ENCODE measurements around the gene NUDT8. TPM values are rescaled to one million over a fixed set of nuclear protein-coding genes. Genes with fewer than 3 reads are reported as not detected.
"Not testable (repeated sequence)": the region's sequence is repeated elsewhere in the genome, so short reads cannot be mapped to it uniquely, and the experiment has no call there.

Gene NUDT8
- polyA plus RNA-seq, 6 donors from 2014 or later = 2.9 to 15.3 (median 10.0) TPM

DNA sequence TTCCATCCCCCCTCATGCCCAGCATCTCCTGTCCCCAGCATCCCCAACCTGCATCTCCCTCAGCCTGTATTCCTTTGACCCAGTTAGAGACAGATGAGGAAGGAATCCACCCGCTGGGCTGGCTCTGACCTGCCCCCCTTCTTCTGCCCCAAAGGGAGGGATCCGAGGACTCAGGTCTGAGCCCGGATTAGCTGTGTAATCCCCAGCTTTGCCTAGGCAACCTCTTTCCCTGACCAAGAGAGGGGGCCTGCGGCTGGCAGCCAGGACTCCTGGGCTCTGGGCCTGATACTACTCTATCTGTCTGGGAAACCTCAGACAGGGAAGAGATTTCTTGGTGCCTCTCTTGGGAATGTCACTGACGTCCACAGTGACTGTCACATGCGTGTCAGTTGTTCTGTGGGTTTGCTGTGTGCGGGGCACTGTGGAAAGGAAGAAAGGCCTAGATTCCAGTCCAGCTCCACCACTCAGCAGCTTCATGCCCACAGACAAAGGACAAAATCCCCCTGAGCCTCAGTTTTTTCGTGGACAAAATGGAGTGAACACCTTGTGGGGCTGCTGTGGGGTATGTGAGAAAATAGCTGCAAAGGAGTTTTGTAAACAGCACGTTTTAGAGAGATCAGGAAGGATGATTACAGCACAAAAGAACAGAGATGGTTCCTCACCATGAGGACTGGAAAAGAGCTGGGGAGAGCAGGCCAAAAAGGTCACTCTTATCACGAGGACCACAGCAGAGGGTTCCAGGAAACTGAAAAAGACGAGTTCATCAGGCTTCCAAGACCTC is 24.3 kb downstream of the NUDT8 start:
- peaks cover 4 to 18% (median 10%) of the 10 kb centered on the region in 3 donors for H3K27me3 Mint-ChIP-seq
- H3K9me3 Mint-ChIP-seq = no peaks in the 10 kb centered on the region
- H3K27ac Mint-ChIP-seq = peak overlapping the region in 3 of 6 donors; percentile 74 to 84 (median 80)
- H3K4me1 Mint-ChIP-seq = peaks cover 23 to 45% (median 25%) of the 10 kb centered on the region in 3 donors
- no peak for ATAC-seq (ENCODE audit: low read depth in 2 of 2)
- H3K4me3 Mint-ChIP-seq = peak overlapping the region; percentile 48 to 89 (median 84)
- peaks cover 0 to 9% of the 10 kb centered on the region in 2 donors for H3K36me3 Mint-ChIP-seq
- DNase-seq = no peak

DNA sequence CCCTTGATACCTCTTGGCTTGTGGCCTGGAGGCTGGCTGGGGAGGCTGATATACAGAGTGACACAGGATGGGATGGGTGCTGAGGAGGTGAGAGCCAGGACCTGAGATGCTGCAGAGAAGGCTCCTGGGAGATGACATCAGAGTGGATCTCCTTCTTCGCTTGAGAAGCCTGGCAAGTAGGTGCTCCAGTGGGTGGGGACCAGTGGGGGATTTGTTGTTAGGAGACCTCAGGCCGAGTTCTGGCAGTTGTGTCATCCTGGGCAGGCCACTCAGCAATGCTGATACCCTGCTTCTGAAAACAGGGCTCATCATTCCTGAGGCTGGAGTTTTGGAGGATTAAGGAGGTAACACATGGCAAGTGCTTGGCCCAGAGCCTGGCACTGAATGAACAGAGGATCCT is 24.9 kb downstream of the NUDT8 start:
- Mint-ChIP-seq H3K9me3 (no peaks in the 10 kb centered on the region), H3K36me3 (peaks cover 0 to 9% of the 10 kb centered on the region in 2 donors), H3K4me3 (peak overlapping the region in 6 of 8 donors; percentile 23 to 88 (median 62)), H3K27me3 (peaks cover 5 to 18% (median 10%) of the 10 kb centered on the region in 3 donors), H3K4me1 (peaks cover 27 to 50% (median 31%) of the 10 kb centered on the region in 3 donors), H3K27ac (peak overlapping the region in 1 of 6 donors; percentile 65)
- DNase-seq (no peak), ATAC-seq (ENCODE audit: low read depth in 2 of 2) (no peak)

DNA sequence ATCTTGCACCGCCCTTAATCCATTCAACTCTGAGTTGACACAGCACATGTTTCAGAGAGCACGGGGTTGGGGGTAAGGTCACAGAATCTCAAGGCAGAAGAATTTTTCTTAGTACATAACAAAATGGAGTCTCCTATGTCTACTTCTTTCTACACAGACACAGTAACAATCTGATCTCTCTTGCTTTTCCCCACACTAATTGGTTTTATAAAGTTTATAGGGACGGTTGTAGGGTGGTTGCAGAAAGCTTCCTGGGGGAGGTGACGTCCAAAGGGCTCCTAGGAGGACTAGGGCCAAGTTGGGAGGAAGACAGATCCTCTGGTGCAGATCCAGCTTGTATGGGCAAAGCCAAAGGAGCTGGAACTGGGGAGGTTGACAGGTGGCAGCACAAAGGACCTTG is 25.6 kb downstream of the NUDT8 start:
- not testable (repeated sequence) for H3K9me3 Mint-ChIP-seq; DNase-seq; H3K36me3 Mint-ChIP-seq; ATAC-seq (ENCODE audit: low read depth in 2 of 2)
- peaks cover 5 to 18% (median 10%) of the 10 kb centered on the region in 3 donors for H3K27me3 Mint-ChIP-seq
- peaks cover 27 to 54% (median 29%) of the 10 kb centered on the region in 3 donors for H3K4me1 Mint-ChIP-seq
- peak overlapping the region in 1 of 6 donors; percentile 65 for H3K27ac Mint-ChIP-seq
- H3K4me3 Mint-ChIP-seq = peak overlapping the region in 5 of 8 donors; percentile 20 to 88 (median 57)

DNA sequence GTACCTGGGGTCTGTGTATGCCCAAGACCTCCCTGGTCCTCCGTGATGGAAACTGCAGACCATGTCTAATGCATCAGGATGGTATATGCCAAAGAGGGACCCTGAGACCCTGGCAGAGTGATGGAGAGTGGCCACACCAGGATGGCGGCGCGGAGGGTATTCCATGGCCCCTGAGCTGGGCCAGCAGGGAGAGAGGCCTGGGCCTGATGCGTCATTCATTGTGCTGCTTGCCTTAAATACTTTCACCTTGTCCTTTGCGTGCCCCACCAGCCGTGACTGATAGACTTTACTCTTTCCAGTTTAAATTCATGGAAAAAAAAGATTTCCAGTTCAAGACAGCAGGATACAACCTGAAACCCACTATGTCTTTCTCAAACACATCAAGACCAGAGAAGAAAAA is 28.6 kb downstream of the NUDT8 start:
- Mint-ChIP-seq H3K36me3 (no peaks in the 10 kb centered on the region), H3K4me1 (peaks cover 20 to 35% (median 24%) of the 10 kb centered on the region in 3 donors), H3K9me3 (peaks cover 0 to 7% (median 0%) of the 10 kb centered on the region in 7 donors), H3K27me3 (peaks cover 5 to 18% (median 10%) of the 10 kb centered on the region in 3 donors), H3K4me3 (peak overlapping the region in 5 of 8 donors; percentile 1 to 65 (median 49)), H3K27ac (peak overlapping the region in 1 of 6 donors; percentile 37)
- ATAC-seq (ENCODE audit: low read depth in 2 of 2) (no peak), DNase-seq (no peak)

DNA sequence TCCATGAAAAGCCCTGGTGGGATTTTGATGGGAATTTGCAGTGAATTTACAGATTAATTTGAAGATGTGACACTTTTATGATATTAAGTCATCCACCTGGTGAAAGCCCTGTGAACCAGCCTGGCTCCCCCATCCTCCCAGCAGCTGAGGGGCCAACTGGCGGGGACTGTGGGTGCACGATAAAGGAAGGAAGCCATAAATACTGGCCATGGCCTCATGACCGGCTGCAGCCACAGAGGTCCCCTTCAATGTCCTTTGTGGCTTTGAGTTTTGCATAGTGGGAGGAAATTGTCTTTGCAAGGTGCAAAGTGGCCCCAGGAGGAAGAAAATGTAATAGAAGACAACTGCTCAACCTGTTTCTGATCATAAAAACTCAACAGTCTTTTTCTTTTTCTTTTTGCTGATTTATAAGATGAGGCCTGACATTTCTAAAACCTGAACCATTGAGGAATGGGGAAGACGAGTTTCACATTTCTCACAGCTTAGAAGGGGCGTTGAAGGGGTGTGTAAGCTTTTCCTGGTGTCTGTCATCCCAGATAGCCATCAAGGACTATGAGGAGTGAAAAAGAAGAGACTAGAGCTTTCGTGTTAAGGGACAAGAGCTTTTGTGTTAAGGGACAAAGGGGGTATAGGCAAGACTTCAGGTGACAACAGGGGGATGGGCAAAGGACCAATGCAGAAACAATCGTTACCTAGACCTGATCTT is 29.3 kb downstream of the NUDT8 start:
- DNase-seq = peak; percentile 32
- ATAC-seq (ENCODE audit: low read depth in 2 of 2) = peak; percentile 48 to 59
- Mint-ChIP-seq H3K27me3 (peaks cover 5 to 18% (median 10%) of the 10 kb centered on the region in 3 donors), H3K27ac (peak overlapping the region in 2 of 6 donors; percentile 3 to 37), H3K36me3 (no peaks in the 10 kb centered on the region), H3K4me3 (peak overlapping the region in 7 of 8 donors; percentile 22 to 71 (median 49)), H3K9me3 (peaks cover 0 to 7% (median 0%) of the 10 kb centered on the region in 7 donors), H3K4me1 (peaks cover 16 to 30% (median 20%) of the 10 kb centered on the region in 3 donors)

DNA sequence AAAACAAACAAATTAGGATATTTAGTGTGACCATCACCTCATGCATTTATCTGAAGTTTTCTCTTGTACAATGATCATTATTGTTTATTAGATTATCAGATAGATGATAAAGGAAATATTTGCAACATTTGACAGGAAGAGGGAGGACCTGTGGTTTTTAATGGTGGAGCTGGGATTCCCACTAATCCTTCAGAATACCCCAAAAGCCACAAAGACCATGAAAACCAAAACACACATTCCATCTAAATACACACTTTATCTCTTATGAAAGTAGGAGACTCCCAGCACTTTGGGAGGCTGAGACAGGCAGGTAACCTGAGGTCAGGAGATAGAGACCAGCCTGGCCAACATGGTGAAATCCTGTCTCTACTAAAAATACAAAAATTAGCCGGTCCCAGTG is 30.6 kb downstream of the NUDT8 start:
- Mint-ChIP-seq H3K9me3 (peaks cover 0 to 7% (median 0%) of the 10 kb centered on the region in 7 donors), H3K4me1 (peaks cover 13 to 22% (median 15%) of the 10 kb centered on the region in 3 donors), H3K4me3 (no peak overlapping the region), H3K27me3 (peaks cover 1 to 7% (median 5%) of the 10 kb centered on the region in 3 donors), H3K27ac (peak overlapping the region in 2 of 6 donors; percentile 15 to 57), H3K36me3 (no peaks in the 10 kb centered on the region)
- DNase-seq (no peak), ATAC-seq (ENCODE audit: low read depth in 2 of 2) (no peak)

DNA sequence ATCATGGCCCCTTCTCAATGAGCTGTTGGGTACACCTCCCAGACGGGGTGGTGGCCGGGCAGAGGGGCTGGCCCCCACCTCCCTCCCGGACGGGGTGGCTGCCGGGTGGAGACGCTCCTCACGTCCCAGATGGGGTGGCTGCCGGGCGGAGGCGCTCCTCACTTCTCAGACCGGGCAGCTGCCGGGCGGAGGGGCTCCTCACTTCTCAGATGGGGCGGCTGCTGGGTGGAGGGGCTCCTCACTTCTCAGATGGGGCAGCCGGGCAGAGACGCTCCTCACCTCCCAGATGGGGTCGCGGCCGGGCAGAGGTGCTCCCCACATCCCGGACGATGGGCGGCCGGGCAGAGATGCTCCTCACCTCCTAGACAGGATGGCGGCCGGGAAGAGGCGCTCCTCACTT is 31.8 kb downstream of the NUDT8 start:
- ATAC-seq (ENCODE audit: low read depth in 2 of 2); H3K36me3 Mint-ChIP-seq; H3K4me3 Mint-ChIP-seq; H3K27me3 Mint-ChIP-seq; DNase-seq; H3K27ac Mint-ChIP-seq; H3K9me3 Mint-ChIP-seq: not testable (repeated sequence)
- peaks cover 13 to 20% (median 19%) of the 10 kb centered on the region in 3 donors for H3K4me1 Mint-ChIP-seq

DNA sequence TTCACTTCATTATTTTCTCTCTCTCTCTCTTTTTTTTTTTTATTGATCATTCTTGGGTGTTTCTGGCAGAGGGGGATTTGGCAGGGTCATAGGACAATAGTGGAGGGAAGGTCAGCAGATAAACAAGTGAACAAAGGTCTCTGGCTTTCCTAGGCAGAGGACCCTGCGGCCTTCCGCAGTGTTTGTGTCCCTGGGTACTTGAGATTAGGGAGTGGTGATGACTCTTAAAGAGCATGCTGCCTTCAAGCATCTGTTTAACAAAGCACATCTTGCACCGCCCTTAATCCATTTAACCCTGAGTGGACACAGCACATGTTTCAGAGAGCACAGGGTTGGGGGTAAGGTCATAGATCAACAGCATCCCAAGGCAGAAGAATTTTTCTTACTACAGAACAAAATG is 32.3 kb downstream of the NUDT8 start:
- not testable (repeated sequence) for DNase-seq; H3K27me3 Mint-ChIP-seq; H3K9me3 Mint-ChIP-seq; H3K4me3 Mint-ChIP-seq; H3K36me3 Mint-ChIP-seq; ATAC-seq (ENCODE audit: low read depth in 2 of 2)
- peak overlapping the region in 1 of 6 donors; percentile 77 for H3K27ac Mint-ChIP-seq
- H3K4me1 Mint-ChIP-seq = peaks cover 13 to 23% (median 23%) of the 10 kb centered on the region in 3 donors

DNA sequence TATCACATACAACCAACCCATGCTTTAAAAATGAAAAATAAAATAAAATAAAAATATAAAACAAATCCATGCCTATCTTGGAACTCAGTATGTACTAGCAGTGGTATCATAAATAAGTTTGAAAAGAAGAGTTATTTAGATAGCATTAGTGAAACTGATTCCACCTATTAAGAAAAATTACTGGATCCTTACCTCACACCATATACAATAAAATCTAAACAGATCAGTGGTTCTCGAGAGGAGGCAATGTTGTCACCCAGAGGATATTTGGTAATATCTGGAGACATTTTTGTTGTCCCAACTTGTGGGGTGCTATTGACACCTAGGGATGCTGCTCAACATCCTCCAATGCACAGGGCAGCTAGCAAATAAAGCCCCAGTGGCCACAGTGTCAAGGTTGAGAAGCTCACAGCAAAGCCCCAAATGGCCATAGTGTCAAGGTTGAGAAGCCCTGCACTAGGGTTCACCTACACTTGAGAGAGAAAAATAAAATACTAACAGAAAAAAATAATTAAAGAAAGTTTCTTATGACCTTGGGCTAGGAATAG is 32.9 kb downstream of the NUDT8 start:
- Mint-ChIP-seq H3K27ac (no peak overlapping the region), H3K4me1 (peaks cover 13 to 23% (median 22%) of the 10 kb centered on the region in 3 donors), H3K36me3 (no peaks in the 10 kb centered on the region), H3K4me3 (no peak overlapping the region), H3K27me3 (peaks cover 0 to 5% (median 0%) of the 10 kb centered on the region in 3 donors), H3K9me3 (peaks cover 0 to 7% (median 0%) of the 10 kb centered on the region in 7 donors)
- DNase-seq (no peak), ATAC-seq (ENCODE audit: low read depth in 2 of 2) (no peak)

DNA sequence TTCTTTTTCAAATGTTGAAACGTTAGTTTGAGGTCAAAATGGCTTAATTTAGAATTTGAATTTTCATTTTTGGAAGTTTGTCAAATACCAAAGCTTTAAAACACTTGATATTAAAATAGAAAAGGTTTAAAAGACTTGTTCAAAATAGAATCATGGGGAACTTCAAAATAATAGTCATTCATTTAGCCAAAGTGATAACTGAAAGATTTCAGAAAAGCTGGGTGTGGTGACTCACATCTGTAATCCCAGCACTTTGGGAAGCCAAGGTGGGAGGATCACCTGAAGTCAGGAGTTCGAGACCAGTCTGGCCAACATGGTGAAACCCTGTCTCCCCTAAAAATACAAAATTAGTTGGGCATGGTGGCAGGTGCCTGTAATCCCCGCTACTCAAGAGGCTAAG is 35.3 kb downstream of the NUDT8 start:
- Mint-ChIP-seq H3K36me3 (no peaks in the 10 kb centered on the region), H3K27ac (no peak overlapping the region), H3K4me3 (no peak overlapping the region), H3K4me1 (peaks cover 7 to 20% (median 18%) of the 10 kb centered on the region in 3 donors), H3K9me3 (peaks cover 0 to 7% (median 0%) of the 10 kb centered on the region in 7 donors), H3K27me3 (no peaks in the 10 kb centered on the region)
- no peak for ATAC-seq (ENCODE audit: low read depth in 2 of 2)
- DNase-seq = no peak

DNA sequence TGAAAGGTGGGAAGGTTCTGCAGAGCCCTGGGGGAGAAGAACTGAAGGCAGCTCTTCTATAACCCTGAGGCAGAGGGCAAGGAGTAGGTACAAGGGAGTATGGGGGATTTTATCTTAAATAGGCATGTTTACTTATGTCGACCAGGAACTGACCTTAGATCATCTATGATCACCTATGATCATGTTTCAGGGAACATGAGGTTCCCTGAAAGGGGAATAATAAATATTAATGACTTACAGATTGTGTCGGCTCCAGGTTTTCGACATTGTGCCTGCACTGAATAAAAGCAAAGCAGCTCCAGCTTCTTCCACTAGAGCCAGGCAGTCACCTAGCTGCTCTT is 36.2 kb downstream of the NUDT8 start:
- peaks cover 0 to 7% (median 0%) of the 10 kb centered on the region in 7 donors for H3K9me3 Mint-ChIP-seq
- H3K4me3 Mint-ChIP-seq = no peak overlapping the region
- peaks cover 12 to 24% (median 20%) of the 10 kb centered on the region in 3 donors for H3K4me1 Mint-ChIP-seq
- H3K27ac Mint-ChIP-seq = peak overlapping the region in 1 of 6 donors; percentile 71
- DNase-seq = no peak
- no peak for ATAC-seq (ENCODE audit: low read depth in 2 of 2)
- H3K36me3 Mint-ChIP-seq = no peaks in the 10 kb centered on the region
- no peaks in the 10 kb centered on the region for H3K27me3 Mint-ChIP-seq

DNA sequence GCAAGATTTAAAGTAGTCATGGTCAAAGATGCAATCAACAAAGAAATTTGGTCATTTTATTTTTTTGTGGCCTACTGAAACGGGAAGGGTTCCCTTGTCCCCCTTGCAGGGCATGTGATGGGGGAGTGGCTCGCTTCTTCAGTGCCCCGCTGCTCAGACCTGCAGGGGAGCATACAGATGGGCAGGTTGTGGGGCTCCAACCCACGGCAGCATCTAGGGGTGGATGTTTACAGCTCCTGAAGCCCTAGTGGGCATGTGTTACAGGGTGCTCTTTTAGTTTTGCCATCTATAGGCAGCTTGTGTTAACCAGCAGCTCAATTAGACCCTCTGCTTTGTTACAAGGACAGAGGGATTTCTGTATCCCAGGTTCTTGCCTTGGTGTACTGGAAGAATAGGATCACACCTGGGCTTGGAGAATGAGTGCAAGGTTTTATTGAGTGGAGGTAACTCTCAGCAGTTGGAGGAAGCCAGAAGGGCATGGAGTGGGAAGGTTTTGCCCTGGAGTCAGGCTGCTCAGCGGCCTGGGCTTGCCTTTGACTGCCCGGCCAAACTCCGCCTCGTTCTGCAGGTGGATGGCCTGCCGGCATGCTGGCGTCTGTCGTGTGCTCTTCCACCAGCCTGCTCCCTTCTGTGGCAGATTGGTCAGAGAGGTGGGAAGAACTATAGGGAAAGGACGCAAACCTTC is 36.7 kb downstream of the NUDT8 start:
- Mint-ChIP-seq H3K27ac (peak overlapping the region in 1 of 6 donors; percentile 71), H3K27me3 (no peaks in the 10 kb centered on the region), H3K4me3 (peak overlapping the region in 1 of 8 donors; percentile 41), H3K36me3 (no peaks in the 10 kb centered on the region), H3K4me1 (peaks cover 14 to 29% (median 25%) of the 10 kb centered on the region in 3 donors), H3K9me3 (peaks cover 0 to 7% (median 0%) of the 10 kb centered on the region in 7 donors)
- no peak for DNase-seq
- no peak for ATAC-seq (ENCODE audit: low read depth in 2 of 2)
